SK-N-SH (cell line): Measurements from ENCODE around the gene UNC5B. TPM values are rescaled to one million over a fixed set of nuclear protein-coding genes. Genes with fewer than 3 reads are reported as not detected.

Experiments
- CTCF ChIA-PET: fragments of 300-600, 350-600 bp; formaldehyde crosslinking; extraction: SDS; loops from one replicate; lab custom pipeline; 2021; lab: Yijun Ruan, JAX
- POLR2A ChIA-PET: fragments of 350-600 bp; sonication (Branson Sonifier 250); formaldehyde crosslinking; extraction: SDS; loops from one replicate; lab custom pipeline; 2020; ENCODE audit warnings: antibody characterized with exemption, inconsistent platforms; lab: Yijun Ruan, JAX
- DNase-seq: peaks from one replicate; pipeline ENCODE4 v3.0.0; 2012
- H2AFZ ChIP-seq: fragments of 200-600 bp; sonication (generic); 2 replicates; pipeline ENCODE4 v1.8.1; 2016; ENCODE audit warnings: antibody characterized with exemption, mild to moderate bottlenecking, low read depth
- H3F3A ChIP-seq: fragments of 200-600 bp; sonication (generic); replicated peaks from 2 replicates; pipeline ENCODE3; 2016; ENCODE audit warnings: antibody characterized with exemption, mild to moderate bottlenecking; ENCODE audit not compliant: insufficient read depth
- H3K27ac ChIP-seq, 2 experiments: fragments of 200-500 bp in 1 of 2; fragments of 200-600 bp in 1 of 2; sonication (Bioruptor generic) in 1 of 2; sonication (generic), shearing (Covaris generic) in 1 of 2; 2 replicates each; pipeline versions ENCODE4 v1.5.1 to v1.6.1; 2014 to 2016; ENCODE audit warnings: low read depth in 2 of 2, inconsistent platforms in 1 of 2, low read length in 1 of 2, mild to moderate bottlenecking in 1 of 2, mixed read lengths in 1 of 2
- H3K27me3 ChIP-seq: fragments of 200-600 bp; sonication (generic), shearing (Covaris generic); 2 replicates; pipeline ENCODE4 v1.6.1; 2016; ENCODE audit warnings: mixed run types; ENCODE audit not compliant: insufficient read depth
- H3K36me3 ChIP-seq, 2 experiments: fragments of 200-500 bp in 1 of 2; fragments of 200-600 bp in 1 of 2; sonication (Bioruptor generic) in 1 of 2; sonication (generic) in 1 of 2; replicated peaks in 1 of 2; 2 replicates each; pipeline versions ENCODE3 to v1.5.1; 2014 to 2016; ENCODE audit warnings: low read length in 1 of 2, mild to moderate bottlenecking in 1 of 2; ENCODE audit not compliant: insufficient read depth in 2 of 2, control insufficient read depth in 1 of 2
- H3K4me1 ChIP-seq, 2 experiments: fragments of 200-500 bp in 1 of 2; fragments of 200-600 bp in 1 of 2; sonication (Bioruptor generic) in 1 of 2; sonication (generic), shearing (Covaris generic) in 1 of 2; 2 replicates each; pipeline versions ENCODE4 v1.5.1 to v1.6.1; 2014 to 2016; ENCODE audit warnings: low read depth in 1 of 2, low read length in 1 of 2, mixed run types in 1 of 2; ENCODE audit not compliant: insufficient read depth in 2 of 2, control insufficient read depth in 1 of 2
- H3K4me2 ChIP-seq: fragments of 200-600 bp; sonication (generic), shearing (Covaris generic); 2 replicates; pipeline ENCODE4 v1.6.1; 2017; ENCODE audit warnings: mixed run types
- H3K4me3 ChIP-seq, 2 experiments: fragments of 200-500 bp in 1 of 2; fragments of 200-600 bp in 1 of 2; sonication (Bioruptor generic) in 1 of 2; sonication (generic), shearing (Covaris generic) in 1 of 2; 2 replicates each; pipeline versions ENCODE4 v1.5.1 to v1.8.1; 2014 to 2016; ENCODE audit warnings: low read depth in 2 of 2, inconsistent platforms in 1 of 2, low read length in 1 of 2, mild to moderate bottlenecking in 1 of 2, mixed read lengths in 1 of 2, moderate library complexity in 1 of 2
- H3K79me2 ChIP-seq: fragments of 200-600 bp; sonication (generic); 2 replicates; pipeline ENCODE4 v1.8.1; 2017; ENCODE audit warnings: mild to moderate bottlenecking; ENCODE audit not compliant: insufficient read depth
- H3K9ac ChIP-seq: fragments of 200-600 bp; sonication (generic); 2 replicates; pipeline ENCODE4 v1.6.1; 2017; ENCODE audit warnings: mixed run types
- H3K9me2 ChIP-seq: fragments of 200-600 bp; sonication (generic); 2 replicates; pipeline ENCODE4 v1.6.1; 2017; ENCODE audit warnings: mixed run types
- H3K9me3 ChIP-seq: fragments of 200-600 bp; sonication (generic); 2 replicates; pipeline ENCODE4 v1.6.1; 2017; ENCODE audit warnings: mixed run types, mild to moderate bottlenecking, moderate library complexity
- H4K20me1 ChIP-seq: fragments of 200-600 bp; sonication (generic); 2 replicates; pipeline ENCODE4 v1.6.1; 2017; ENCODE audit warnings: mild to moderate bottlenecking, mixed run types; ENCODE audit not compliant: insufficient read depth
- EP300 ChIP-seq, 2 experiments: IDR thresholded peaks; 2 replicates each; pipeline versions ENCODE4 v1.4.0 to v1.6.1; 2012; ENCODE audit warnings: borderline replicate concordance in 1 of 2, low read depth in 1 of 2, low read length in 1 of 2
- EZH2phosphoT487 ChIP-seq: fragments of 200-600 bp; sonication (generic); IDR thresholded peaks from 2 replicates; pipeline ENCODE4 v1.6.1; 2017; ENCODE audit warnings: low read depth, mixed run types, mild to moderate bottlenecking, antibody characterized with exemption, moderate library complexity, borderline replicate concordance
- FOXJ3 ChIP-seq: sonication (generic); formaldehyde crosslinking; IDR thresholded peaks from 2 replicates; pipeline ENCODE4 v1.5.1; 2020; ENCODE audit warnings: mild to moderate bottlenecking, missing genetic modification reagents
- FOXM1 ChIP-seq: IDR thresholded peaks from 2 replicates; pipeline ENCODE4 v1.4.0; 2012; ENCODE audit warnings: low read depth, mild to moderate bottlenecking
- GATA2 ChIP-seq: sonication (generic); formaldehyde crosslinking; IDR thresholded peaks from 2 replicates; pipeline ENCODE4 v1.5.0; 2020; ENCODE audit warnings: mild to moderate bottlenecking, missing genetic modification reagents
- MEF2A ChIP-seq: IDR thresholded peaks from 2 replicates; pipeline ENCODE4 v1.4.0; 2012; ENCODE audit warnings: low read depth, borderline replicate concordance
- MXI1 ChIP-seq: IDR thresholded peaks from 2 replicates; pipeline ENCODE4 v1.6.1; 2012; ENCODE audit warnings: mild to moderate bottlenecking, low read depth, low read length, improper control_type of control experiment
- RCOR1 ChIP-seq: fragments of 150-350 bp; IDR thresholded peaks from 2 replicates; pipeline ENCODE4 v1.6.1; 2017; ENCODE audit warnings: antibody characterized with exemption, low read length
- SIN3A ChIP-seq: IDR thresholded peaks from 2 replicates; pipeline ENCODE4 v1.6.1; 2012; ENCODE audit warnings: low read depth, mild to moderate bottlenecking, low read length, moderate library complexity, borderline replicate concordance
- SMC3 ChIP-seq: IDR thresholded peaks from 2 replicates; pipeline ENCODE4 v1.6.1; 2012; ENCODE audit warnings: low read depth, low read length, improper control_type of control experiment
- TCF12 ChIP-seq: IDR thresholded peaks from 2 replicates; pipeline ENCODE4 v1.4.0; 2012
- TEAD4 ChIP-seq: IDR thresholded peaks from 2 replicates; pipeline ENCODE4 v1.4.0; 2012; ENCODE audit warnings: mild to moderate bottlenecking, borderline replicate concordance; ENCODE audit not compliant: insufficient read depth
- YY1 ChIP-seq: IDR thresholded peaks from 2 replicates; pipeline ENCODE4 v1.4.0; 2012; ENCODE audit warnings: low read depth, mild to moderate bottlenecking
- WGBS: methylation state at CpG from one replicate; pipeline ENCODE4 v1.1.6; 2017; ENCODE audit warnings: low lambda C conversion rate; 5-methylcytosine and 5-hydroxymethylcytosine counted together
- polyA plus RNA-seq, 3 experiments: library from polyadenylated mRNA; depleted of rRNA; stranded (reverse); fragments of >200 nt; gene quantifications; 2 replicates each; pipeline ENCODE4 v1.2.3, GENCODE V29; 2012
- TF ChIP-seq, protein P1 (sequence below): fragments of 150-350 bp; IDR thresholded peaks from 2 replicates; pipeline ENCODE4 v1.6.1; 2016; ENCODE audit warnings: mild to moderate bottlenecking, low read depth, low read length
- TF ChIP-seq, protein P2 (sequence below): IDR thresholded peaks from 2 replicates; pipeline ENCODE4 v1.4.0; 2012; ENCODE audit warnings: low read depth, borderline replicate concordance
- TF ChIP-seq, protein P3 (sequence below): IDR thresholded peaks from 2 replicates; pipeline ENCODE4; 2012
- TF ChIP-seq, protein P4 (sequence below): IDR thresholded peaks from 2 replicates; pipeline ENCODE4 v1.4.0; 2012; ENCODE audit warnings: low read depth

UNC5B gene
- polyA plus RNA-seq, 1 of the 3 experiments (the other 2 are of a cell fraction) = 13.8 TPM

DNA sequence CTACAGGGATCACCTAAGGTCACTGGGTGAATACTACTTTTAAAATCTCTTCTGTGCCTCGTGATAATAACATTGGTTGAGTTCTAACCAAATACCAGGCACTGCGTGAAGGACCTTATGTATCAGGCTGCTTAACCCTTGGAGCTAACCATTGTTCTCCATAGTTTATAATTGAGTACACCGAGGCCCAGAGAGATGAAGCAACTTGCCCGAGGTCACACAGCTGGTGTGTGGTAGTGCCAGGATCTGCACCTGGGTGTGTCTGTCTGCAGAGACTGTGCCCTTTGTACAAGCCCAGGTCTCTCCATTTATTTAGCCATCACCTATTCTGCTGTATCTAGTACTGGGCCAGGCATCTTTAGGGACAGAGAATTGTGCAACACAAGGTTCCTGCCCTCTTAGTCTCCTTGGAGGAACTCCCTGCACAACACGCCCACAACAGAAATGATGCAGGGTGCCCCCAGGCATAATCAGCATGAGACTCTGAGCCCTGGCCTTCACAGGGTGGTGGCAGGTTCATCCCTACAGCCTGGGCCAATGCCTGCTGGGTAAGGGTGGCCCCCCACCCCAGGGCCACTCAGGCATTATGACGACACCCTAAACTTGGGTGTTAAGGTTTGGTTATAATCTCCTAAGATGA is 31.5 kb downstream of the UNC5B start:
- H3K27me3 ChIP-seq = no peaks in the 10 kb centered on the region
- no peak overlapping the region for H3K9ac ChIP-seq
- peaks cover 63% of the 10 kb centered on the region for H4K20me1 ChIP-seq
- no peak overlapping the region for H2AFZ ChIP-seq
- no peaks in the 10 kb centered on the region for H3K9me3 ChIP-seq
- TF ChIP-seq, protein P1, sequence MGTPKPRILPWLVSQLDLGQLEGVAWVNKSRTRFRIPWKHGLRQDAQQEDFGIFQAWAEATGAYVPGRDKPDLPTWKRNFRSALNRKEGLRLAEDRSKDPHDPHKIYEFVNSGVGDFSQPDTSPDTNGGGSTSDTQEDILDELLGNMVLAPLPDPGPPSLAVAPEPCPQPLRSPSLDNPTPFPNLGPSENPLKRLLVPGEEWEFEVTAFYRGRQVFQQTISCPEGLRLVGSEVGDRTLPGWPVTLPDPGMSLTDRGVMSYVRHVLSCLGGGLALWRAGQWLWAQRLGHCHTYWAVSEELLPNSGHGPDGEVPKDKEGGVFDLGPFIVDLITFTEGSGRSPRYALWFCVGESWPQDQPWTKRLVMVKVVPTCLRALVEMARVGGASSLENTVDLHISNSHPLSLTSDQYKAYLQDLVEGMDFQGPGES = no peak
- TF ChIP-seq, protein P2, sequence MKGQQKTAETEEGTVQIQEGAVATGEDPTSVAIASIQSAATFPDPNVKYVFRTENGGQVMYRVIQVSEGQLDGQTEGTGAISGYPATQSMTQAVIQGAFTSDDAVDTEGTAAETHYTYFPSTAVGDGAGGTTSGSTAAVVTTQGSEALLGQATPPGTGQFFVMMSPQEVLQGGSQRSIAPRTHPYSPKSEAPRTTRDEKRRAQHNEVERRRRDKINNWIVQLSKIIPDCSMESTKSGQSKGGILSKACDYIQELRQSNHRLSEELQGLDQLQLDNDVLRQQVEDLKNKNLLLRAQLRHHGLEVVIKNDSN = no peak
- TF ChIP-seq TEAD4 (no peak), GATA2 (CRISPR knock-in tag) (no peak), FOXM1 (no peak), SIN3A (no peak)
- TF ChIP-seq, protein P3, sequence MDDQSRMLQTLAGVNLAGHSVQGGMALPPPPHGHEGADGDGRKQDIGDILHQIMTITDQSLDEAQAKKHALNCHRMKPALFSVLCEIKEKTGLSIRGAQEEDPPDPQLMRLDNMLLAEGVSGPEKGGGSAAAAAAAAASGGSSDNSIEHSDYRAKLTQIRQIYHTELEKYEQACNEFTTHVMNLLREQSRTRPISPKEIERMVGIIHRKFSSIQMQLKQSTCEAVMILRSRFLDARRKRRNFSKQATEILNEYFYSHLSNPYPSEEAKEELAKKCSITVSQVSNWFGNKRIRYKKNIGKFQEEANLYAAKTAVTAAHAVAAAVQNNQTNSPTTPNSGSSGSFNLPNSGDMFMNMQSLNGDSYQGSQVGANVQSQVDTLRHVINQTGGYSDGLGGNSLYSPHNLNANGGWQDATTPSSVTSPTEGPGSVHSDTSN = no peak
- H3K4me1 ChIP-seq = peaks cover 65 to 99% of the 10 kb centered on the region in 2 experiments
- no peaks in the 10 kb centered on the region for H3K9me2 ChIP-seq
- DNase-seq = no peak
- H3K4me3 ChIP-seq = no peak overlapping the region; a peak in 1 of 4 replicates
- H3K4me2 ChIP-seq = peak overlapping the region; percentile 70; the same call in 1 of the 2 replicates
- WGBS = 56% methylated on average over 6 of the region's 6 CpGs
- ChIA-PET POLR2A (interaction anchor here (0.8 to 3.6 kb wide), 13 partner anchors 9 to 37 kb away, joined by 3 to 19 read pairs (median 5); partner anchors contain the start of gene UNC5B), CTCF (interaction anchor here (0.9 to 12.2 kb wide), 6 partner anchors 21 to 341 kb away, joined by 3 to 139 read pairs (median 9); no protein-coding TSS in a partner anchor)
- H3K36me3 ChIP-seq = no peaks in the 10 kb centered on the region
- peak overlapping the region; percentile 60 to 100; a peak in 3 of 4 replicates for H3K27ac ChIP-seq
- H3K79me2 ChIP-seq = peaks cover 87% of the 10 kb centered on the region
- H3F3A ChIP-seq = peaks cover 29% of the 10 kb centered on the region

DNA sequence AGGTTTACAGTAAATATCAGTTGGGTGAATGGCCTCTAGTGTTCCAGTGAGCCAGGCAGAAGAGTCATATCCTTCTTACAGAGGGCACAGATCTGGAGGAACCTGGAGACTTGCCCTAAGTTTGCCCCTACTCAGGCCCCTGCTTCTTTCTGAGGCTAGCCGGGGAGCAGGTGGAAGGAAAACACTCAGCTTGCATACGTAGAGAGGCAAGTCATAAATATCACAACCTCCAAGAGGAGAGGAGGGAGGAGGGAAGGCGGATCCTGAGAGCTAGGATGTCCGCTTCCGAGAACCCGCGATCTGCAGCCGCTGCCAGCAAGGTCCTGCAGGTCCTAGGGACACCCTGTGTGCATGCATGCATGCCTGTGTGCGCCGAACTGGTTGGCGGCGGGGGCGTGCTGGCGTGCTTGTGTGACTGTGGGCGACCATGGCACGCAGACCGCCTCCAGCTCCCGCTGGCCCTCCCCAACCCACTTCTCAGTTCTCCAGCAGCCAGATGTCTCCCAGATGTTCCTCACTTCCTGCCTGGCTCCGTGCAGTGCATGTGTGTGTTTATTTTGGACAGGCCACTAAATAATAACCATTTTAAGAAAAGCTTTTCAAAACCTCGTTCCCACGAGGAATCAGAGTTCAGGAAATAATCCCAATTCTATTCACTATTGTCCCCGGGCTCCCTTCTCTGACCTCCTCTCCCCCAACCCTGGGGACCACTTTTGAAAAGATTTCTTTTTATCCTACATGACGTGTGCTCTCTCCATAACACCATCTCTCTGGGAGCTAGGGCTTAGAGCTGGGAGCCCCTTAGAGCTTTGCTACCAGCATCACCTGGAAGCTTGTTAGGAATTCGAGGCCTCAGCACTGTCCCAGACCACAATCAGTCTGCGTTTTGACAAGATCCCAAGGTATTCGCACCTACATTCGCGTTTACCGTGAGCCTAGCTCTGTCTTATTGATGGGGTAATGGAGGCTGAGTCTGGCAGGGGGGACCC is 32.4 kb downstream of the UNC5B start:
- H3K9ac ChIP-seq = no peak overlapping the region
- WGBS = 45% methylated on average over 21 of the region's 29 CpGs
- peaks cover 71% of the 10 kb centered on the region for H4K20me1 ChIP-seq
- POLR2A ChIA-PET = interaction anchor here (0.8 to 3.6 kb wide), 15 partner anchors 8 to 36 kb away, joined by 3 to 19 read pairs (median 4); partner anchors contain the start of gene UNC5B
- H3K4me1 ChIP-seq = peaks cover 60 to 99% of the 10 kb centered on the region in 2 experiments
- CTCF ChIA-PET = interaction anchor here (0.8 to 12.2 kb wide), 12 partner anchors 9 to 342 kb away, joined by 3 to 139 read pairs (median 6); no protein-coding TSS in a partner anchor
- peak overlapping the region; percentile 60 to 100; a peak in 3 of 4 replicates for H3K27ac ChIP-seq
- H2AFZ ChIP-seq = no peak overlapping the region
- no peaks in the 10 kb centered on the region for H3K9me3 ChIP-seq
- peak; percentile 81 for DNase-seq
- H3K4me2 ChIP-seq = peak overlapping the region; percentile 70; the same call in 1 of the 2 replicates
- no peaks in the 10 kb centered on the region for H3K27me3 ChIP-seq
- no peaks in the 10 kb centered on the region for H3K36me3 ChIP-seq
- no peaks in the 10 kb centered on the region for H3K9me2 ChIP-seq
- no peak overlapping the region; a peak in 2 of 4 replicates for H3K4me3 ChIP-seq
- peaks cover 87% of the 10 kb centered on the region for H3K79me2 ChIP-seq
- peaks cover 26% of the 10 kb centered on the region for H3F3A ChIP-seq
- peak; percentile 89 for TF ChIP-seq FOXJ3 (CRISPR knock-in tag)
- TF ChIP-seq, protein P4, sequence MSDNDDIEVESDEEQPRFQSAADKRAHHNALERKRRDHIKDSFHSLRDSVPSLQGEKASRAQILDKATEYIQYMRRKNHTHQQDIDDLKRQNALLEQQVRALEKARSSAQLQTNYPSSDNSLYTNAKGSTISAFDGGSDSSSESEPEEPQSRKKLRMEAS = 0 out of 2 replicates have a peak, but pooled peaks have one; percentile 17
- TF ChIP-seq GATA2 (CRISPR knock-in tag) = peak; percentile 30
- no peak for TF ChIP-seq SMC3
- TF ChIP-seq EZH2phosphoT487 = no peak
- TF ChIP-seq, protein P2 = no peak
- peak; percentile 60; the same call in 1 of the 2 replicates for TF ChIP-seq RCOR1
- TF ChIP-seq YY1 = no peak
- peak; percentile 86 for TF ChIP-seq TCF12
- peak; percentile 78; the same call in 1 of the 2 replicates for TF ChIP-seq MXI1
- no peak for TF ChIP-seq MEF2A
- TF ChIP-seq EP300 (IDR thresholded peaks at IDR 0.05; ENCODE audit: borderline replicate concordance in 1 of 2, low read depth in 1 of 2, low read length in 1 of 2) = peak; percentile 7 to 50; a peak in 2 of 4 replicates
